Immature natural killer cell (primary cell): ENCODE data around the gene ZNF585A. TPM values are rescaled to one million over a fixed set of nuclear protein-coding genes. Genes with fewer than 3 reads are reported as not detected.
"Not testable (repeated sequence)": the region's sequence is repeated elsewhere in the genome, so short reads cannot be mapped to it uniquely, and the experiment has no call there.

ENCODE experiments used
- DNase-seq, 3 donors: peaks; one replicate each; pipeline ENCODE4 v3.0.0; 2022; ENCODE audit warnings: mixed read lengths in 1 of 3
- H3K27ac Mint-ChIP-seq, 6 donors: one replicate each; pipeline ENCODE4 v1.8.0; 2020; ENCODE audit warnings: mixed read lengths in 6 of 6, mild to moderate bottlenecking in 5 of 6, inconsistent platforms in 4 of 6, moderate library complexity in 3 of 6
- H3K27me3 Mint-ChIP-seq, 3 donors: one replicate each; pipeline ENCODE4 v1.8.0; 2020 to 2021; ENCODE audit warnings: low read depth in 3 of 3, mild to moderate bottlenecking in 3 of 3, mixed read lengths in 3 of 3, moderate library complexity in 3 of 3, inconsistent platforms in 1 of 3
- H3K36me3 Mint-ChIP-seq, 3 donors: one replicate each; pipeline ENCODE4 v1.8.0; 2020; ENCODE audit warnings: mixed read lengths in 3 of 3, inconsistent platforms in 2 of 3, mild to moderate bottlenecking in 2 of 3
- H3K4me1 Mint-ChIP-seq, 2 donors: one replicate each; pipeline ENCODE4 v1.8.0; 2020; ENCODE audit warnings: inconsistent platforms in 2 of 2, mild to moderate bottlenecking in 2 of 2, mixed read lengths in 2 of 2, moderate library complexity in 1 of 2
- H3K4me3 Mint-ChIP-seq, 5 donors: one replicate each; pipeline ENCODE4 v1.8.0; 2020; ENCODE audit warnings: mild to moderate bottlenecking in 5 of 5, mixed read lengths in 5 of 5, inconsistent platforms in 3 of 5, moderate library complexity in 3 of 5
- H3K9me3 Mint-ChIP-seq, 6 donors: one replicate each; pipeline ENCODE4 v1.8.0; 2020; ENCODE audit warnings: mild to moderate bottlenecking in 6 of 6, mixed read lengths in 6 of 6, inconsistent platforms in 4 of 6, moderate library complexity in 3 of 6
- polyA plus RNA-seq, 3 donors: library from polyadenylated mRNA; unstranded; fragments of 300-500 nt; fragmentation: Illumina TruSeq; gene quantifications; one replicate each; pipeline ENCODE4 v1.2.3, GENCODE V29; 2021

Gene ZNF585A
- polyA plus RNA-seq, 3 donors from 2014 or later, result 39.9 to 50.2 (median 49.8) TPM

GRCh38 chr19:37136111-37136510, 36.4 kb downstream of the ZNF585A start:
- H3K27me3 Mint-ChIP-seq, result no peaks in the 10 kb centered on the region
- H3K36me3 Mint-ChIP-seq, result peaks cover 21 to 37% (median 27%) of the 10 kb centered on the region in 3 donors
- H3K9me3 Mint-ChIP-seq, result peaks cover 53 to 92% (median 86%) of the 10 kb centered on the region in 6 donors
- no peak overlapping the region for H3K27ac Mint-ChIP-seq
- no peaks in the 10 kb centered on the region for H3K4me1 Mint-ChIP-seq
- no peak for DNase-seq
- H3K4me3 Mint-ChIP-seq, result no peak overlapping the region

GRCh38 chr19:37128821-37129177, 43.7 kb downstream of the ZNF585A start:
- Mint-ChIP-seq H3K9me3 (peaks cover 80 to 100% (median 100%) of the 10 kb centered on the region in 6 donors), H3K27me3 (peaks cover 4 to 8% (median 4%) of the 10 kb centered on the region in 3 donors), H3K4me1 (no peaks in the 10 kb centered on the region), H3K27ac (no peak overlapping the region), H3K4me3 (no peak overlapping the region), H3K36me3 (peaks cover 50 to 70% (median 60%) of the 10 kb centered on the region in 3 donors)
- DNase-seq, result no peak

- Mint-ChIP-seq H3K27me3 (peaks cover 4 to 8% (median 4%) of the 10 kb centered on the region in 3 donors), H3K9me3 (peaks cover 78 to 100% (median 99%) of the 10 kb centered on the region in 6 donors), H3K4me3 (no peak overlapping the region), H3K36me3 (peaks cover 46 to 70% (median 55%) of the 10 kb centered on the region in 3 donors), H3K27ac (no peak overlapping the region), H3K4me1 (no peaks in the 10 kb centered on the region)
- DNase-seq, result no peak
Observed at GRCh38 chr19:37127999-37128820, 44.3 kb downstream of the ZNF585A start.

- peaks cover 58 to 83% (median 79%) of the 10 kb centered on the region in 6 donors for H3K9me3 Mint-ChIP-seq
- not testable (repeated sequence) for H3K4me3 Mint-ChIP-seq, H3K27me3 Mint-ChIP-seq, H3K4me1 Mint-ChIP-seq, H3K27ac Mint-ChIP-seq, DNase-seq
- peaks cover 34 to 47% (median 37%) of the 10 kb centered on the region in 3 donors for H3K36me3 Mint-ChIP-seq
Observed at GRCh38 chr19:37122093-37122492, 50.4 kb downstream of the ZNF585A start.

- Mint-ChIP-seq H3K4me1 (no peaks in the 10 kb centered on the region), H3K27ac (no peak overlapping the region), H3K9me3 (peaks cover 40 to 93% (median 90%) of the 10 kb centered on the region in 6 donors), H3K36me3 (peaks cover 67 to 82% (median 76%) of the 10 kb centered on the region in 3 donors), H3K27me3 (peaks cover 0 to 3% (median 3%) of the 10 kb centered on the region in 3 donors), H3K4me3 (no peak overlapping the region)
- no peak for DNase-seq
Observed at GRCh38 chr19:37114001-37114400, 58.5 kb downstream of the ZNF585A start.

- Mint-ChIP-seq H3K9me3 (peaks cover 43 to 100% (median 98%) of the 10 kb centered on the region in 6 donors), H3K36me3 (peaks cover 89 to 98% (median 98%) of the 10 kb centered on the region in 3 donors)
Observed at GRCh38 chr19:37111753-37112152, 60.7 kb downstream of the ZNF585A start.

GRCh38 chr19:37104135-37104534, 68.4 kb downstream of the ZNF585A start:
- not testable (repeated sequence) for DNase-seq, H3K27me3 Mint-ChIP-seq, H3K27ac Mint-ChIP-seq, H3K4me3 Mint-ChIP-seq, H3K4me1 Mint-ChIP-seq
- H3K36me3 Mint-ChIP-seq, result peaks cover 85 to 96% (median 93%) of the 10 kb centered on the region in 3 donors
- peaks cover 48 to 94% (median 80%) of the 10 kb centered on the region in 6 donors for H3K9me3 Mint-ChIP-seq

More at GRCh38 chr19:37111753-37112152, 60.7 kb downstream of the ZNF585A start:
- not testable (repeated sequence) for H3K27ac Mint-ChIP-seq, H3K4me1 Mint-ChIP-seq, H3K4me3 Mint-ChIP-seq, DNase-seq, H3K27me3 Mint-ChIP-seq

- no peak overlapping the region for H3K27ac Mint-ChIP-seq
- peaks cover 35 to 84% (median 66%) of the 10 kb centered on the region in 6 donors for H3K9me3 Mint-ChIP-seq
Observed at GRCh38 chr19:37098570-37098969, 73.9 kb downstream of the ZNF585A start.

GRCh38 chr19:37095859-37096258, 76.6 kb downstream of the ZNF585A start:
- Mint-ChIP-seq H3K4me1 (no peaks in the 10 kb centered on the region), H3K27me3 (no peaks in the 10 kb centered on the region), H3K4me3 (no peak overlapping the region), H3K27ac (no peak overlapping the region), H3K36me3 (peaks cover 86 to 99% (median 95%) of the 10 kb centered on the region in 3 donors), H3K9me3 (peaks cover 30 to 65% (median 54%) of the 10 kb centered on the region in 6 donors)
- no peak for DNase-seq

More at GRCh38 chr19:37098570-37098969, 73.9 kb downstream of the ZNF585A start:
- H3K36me3 Mint-ChIP-seq, result peaks cover 91 to 98% (median 96%) of the 10 kb centered on the region in 3 donors
- DNase-seq, result no peak
- H3K4me3 Mint-ChIP-seq, result no peak overlapping the region
- H3K4me1 Mint-ChIP-seq, result no peaks in the 10 kb centered on the region
- H3K27me3 Mint-ChIP-seq, result no peaks in the 10 kb centered on the region

Other genes with a start within 250 kb of the ZNF585A start
- gene ZNF420, start 94.3 kb downstream of the ZNF585A start, polyA plus RNA-seq, result 10 to 100 TPM; 12.2 to 18.6 (median 13.8) TPM
- 1 to 10 TPM; 5.3 to 8.8 (median 8.7) TPM for gene ZNF585B, start 37.8 kb upstream of the ZNF585A start, polyA plus RNA-seq
- gene ZNF383, start 45.5 kb upstream of the ZNF585A start, polyA plus RNA-seq, result 1 to 10 TPM; 5.9 to 8.7 (median 7.9) TPM
- gene ZNF527, start 198.4 kb upstream of the ZNF585A start, polyA plus RNA-seq, result 1 to 10 TPM; 8.1 to 9.9 (median 9.5) TPM